ENCODE results near the gene KIF1B.

GRCh38 chr1:10292188-10292587, 81.8 kb downstream of the KIF1B start:
- TF ChIP-seq POLR2A (IDR thresholded peaks at IDR 0.05) (no peak), CTCF (IDR thresholded peaks at IDR 0.05) (no peak)

Data from right lobe of liver (tissue), 4 donors.